Right lobe of liver (tissue), 4 donors: Measurements from ENCODE around the gene GRM8.

ENCODE experiments used
- CTCF ChIP-seq, 4 donors: fragments of 200-600 bp in 3 of 4; fragments of 450-650 bp in 1 of 4; IDR thresholded peaks; one replicate each; pipeline versions ENCODE4 v1.5.1 to v1.8.0; 2016 to 2022; ENCODE audit warnings: antibody characterized with exemption in 4 of 4, mild to moderate bottlenecking in 2 of 4
- POLR2A ChIP-seq: fragments of 450-650 bp; IDR thresholded peaks from one replicate; pipeline ENCODE4 v1.6.1; 2017; ENCODE audit warnings: antibody characterized with exemption, mild to moderate bottlenecking
- donor health status: DM: no; HTN: no; CAD: no.
- donor health status: DM: no; HTN: no; CAD: no.
- donor health status: DM: no; HTN: yes; CAD: no.

GRCh38 chr7:126450269-126450671 is 802.5 kb downstream of the GRM8 start:
- TF ChIP-seq CTCF (IDR thresholded peaks at IDR 0.05) = no peak
- no peak for TF ChIP-seq POLR2A
